Measurements from ENCODE around the gene TMOD1.

- TF ChIP-seq MAX (IDR thresholded peaks at IDR 0.05; ENCODE audit: low read depth) = no peak
- no peak for TF ChIP-seq NFIC (IDR thresholded peaks at IDR 0.05; ENCODE audit: borderline replicate concordance)
- no peak for TF ChIP-seq CTCF (IDR thresholded peaks at IDR 0.05)
These were observed 97.9 kb downstream of the TMOD1 start for GRCh38 chr9:97599314-97599846.
